Stimulated activated CD4-positive, alpha-beta T cell treated with anti-CD3 and anti-CD28 coated beads, Interleukin-12 subunit alpha, Interleukin-12 subunit beta, amount 100 ng/mL, for 48 hours (primary cell): ENCODE results near the gene CCN2.
"Not testable (repeated sequence)": the region's sequence is repeated elsewhere in the genome, so short reads cannot be mapped to it uniquely, and the experiment has no call there.

Experiments used
- DNase-seq, 3 donors: peaks; one replicate each; pipeline ENCODE4 v3.0.0-alpha.2; 2020; ENCODE audit warnings: low read depth in 2 of 3, low spot score in 1 of 3

The CCN2 gene

DNA sequence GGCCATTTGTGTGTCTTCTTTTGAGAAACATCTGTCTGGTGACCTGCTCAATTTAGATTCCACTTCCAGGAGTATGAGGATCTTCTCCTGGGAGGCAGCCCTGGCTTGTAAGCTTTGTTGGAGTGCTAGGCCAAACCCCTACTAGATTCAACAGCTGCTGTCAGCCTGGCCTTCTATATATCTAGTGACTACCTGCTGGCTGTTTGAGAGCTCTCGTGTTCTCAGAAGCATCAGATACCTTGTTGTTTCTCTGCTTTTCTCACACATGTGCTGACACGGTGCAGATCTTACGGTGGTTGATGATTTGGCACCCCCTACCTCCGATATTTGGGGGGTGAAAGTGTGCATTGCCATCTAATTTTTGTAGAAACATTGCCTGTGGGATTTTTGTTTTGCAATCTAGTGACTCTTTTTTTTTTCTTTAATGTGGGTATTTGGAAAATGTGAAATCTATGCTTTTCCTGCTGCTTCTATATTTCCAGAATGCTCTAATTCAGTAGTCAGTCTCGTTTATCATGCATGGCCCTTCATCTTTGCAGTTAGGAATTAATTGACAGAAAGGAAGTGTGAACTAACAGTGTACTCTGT is 4.7 kb downstream of the CCN2 start:
- no peak for DNase-seq

DNA sequence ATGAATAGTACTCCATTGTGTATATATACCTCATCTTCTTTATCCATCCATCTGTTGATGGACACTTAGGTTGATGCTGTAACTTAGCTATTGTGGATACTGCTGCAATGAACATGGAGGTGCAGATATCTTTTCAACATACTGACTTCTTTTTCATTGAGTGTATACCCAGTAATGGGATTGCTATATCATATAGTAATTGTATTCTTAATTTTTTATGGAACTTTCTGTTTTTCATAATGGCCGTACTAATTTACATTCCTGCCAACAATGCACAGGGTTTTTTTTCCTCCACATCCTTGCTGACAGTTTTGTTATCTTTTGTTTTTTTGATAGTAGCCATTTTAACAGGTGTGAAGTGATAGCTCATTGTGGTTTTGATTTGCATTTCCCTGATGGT is 5.2 kb downstream of the CCN2 start:
- no peak for DNase-seq

DNA sequence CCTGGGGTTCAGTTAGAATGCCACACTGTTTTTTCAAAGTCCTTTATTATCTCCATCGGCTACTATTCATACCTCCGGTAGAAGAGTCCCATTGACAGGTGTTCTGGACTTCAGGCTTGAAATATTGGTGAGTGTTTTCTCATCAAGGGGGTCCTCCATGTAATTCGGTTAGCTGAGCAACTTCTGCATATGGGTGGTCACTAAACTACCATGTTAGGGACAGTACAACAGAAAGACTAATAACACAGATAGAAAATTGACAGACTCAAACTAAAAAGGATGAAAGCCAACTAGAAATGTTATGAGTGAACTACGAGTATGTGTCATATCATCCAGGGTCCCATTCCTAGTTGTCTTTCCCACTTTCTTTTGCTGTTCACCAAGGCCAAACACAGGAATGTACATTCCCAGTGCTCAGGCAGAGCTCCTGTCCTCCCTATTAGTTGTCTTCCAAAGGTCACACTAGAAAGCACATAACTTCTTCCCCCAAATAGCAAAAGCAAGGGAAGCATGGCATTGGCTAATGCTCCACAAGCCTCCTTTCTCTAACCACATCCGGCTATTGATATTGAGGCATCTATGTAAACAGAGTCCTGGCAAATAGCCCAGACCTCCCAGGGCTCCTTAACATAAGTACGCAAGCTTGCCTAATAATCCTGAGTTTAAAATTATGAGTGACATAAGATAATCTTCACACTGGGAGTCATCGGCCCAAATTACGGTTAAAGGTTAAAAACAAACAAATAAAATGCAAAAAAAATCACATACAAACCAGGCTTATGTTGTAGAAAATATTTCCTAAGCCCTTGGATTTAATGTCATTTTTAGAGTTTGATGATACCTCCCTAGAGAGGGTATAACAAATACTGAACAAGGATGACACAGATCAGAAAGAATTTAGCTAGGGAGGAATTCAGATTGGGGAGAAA is 13.2 kb downstream of the CCN2 start:
- no peak for DNase-seq

DNA sequence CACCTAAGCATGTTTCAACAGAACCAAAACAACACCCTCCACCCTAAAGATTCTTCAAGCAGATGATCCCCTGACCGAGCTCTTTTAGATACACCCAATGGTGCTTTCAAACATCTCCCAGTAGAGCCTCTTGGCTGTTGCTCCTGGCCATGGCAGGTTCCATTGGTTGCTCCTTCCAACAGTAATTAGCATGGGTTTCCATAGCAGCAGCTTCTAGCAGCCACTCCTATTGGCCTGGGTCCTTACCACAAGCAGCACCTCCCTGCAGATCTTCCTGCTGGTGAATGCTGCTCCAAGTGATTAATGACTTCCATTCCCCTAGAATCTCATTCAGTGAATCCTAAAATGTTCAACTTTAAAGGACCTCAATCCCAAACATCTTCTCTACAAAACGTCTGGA is 13.9 kb downstream of the CCN2 start:
- no peak for DNase-seq

DNA sequence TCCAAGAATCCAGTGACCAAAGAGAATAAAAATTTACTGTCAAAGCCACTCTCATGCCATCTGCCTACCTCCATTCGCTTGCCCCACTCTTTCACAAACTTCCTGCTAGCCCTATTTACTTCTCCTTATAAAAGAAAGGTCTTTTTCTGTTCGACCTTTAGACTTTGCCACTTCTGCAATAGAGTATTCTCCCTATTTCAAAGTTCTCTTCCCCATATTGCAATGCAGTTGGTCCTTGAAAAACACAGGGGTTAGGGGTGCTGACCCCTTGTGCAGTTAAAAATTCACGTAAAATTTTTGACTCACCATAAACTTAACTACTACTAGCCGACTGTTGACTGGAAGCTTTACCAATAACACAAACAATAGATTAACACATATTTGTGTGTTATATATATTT is 15.0 kb downstream of the CCN2 start:
- DNase-seq, result no peak

DNA sequence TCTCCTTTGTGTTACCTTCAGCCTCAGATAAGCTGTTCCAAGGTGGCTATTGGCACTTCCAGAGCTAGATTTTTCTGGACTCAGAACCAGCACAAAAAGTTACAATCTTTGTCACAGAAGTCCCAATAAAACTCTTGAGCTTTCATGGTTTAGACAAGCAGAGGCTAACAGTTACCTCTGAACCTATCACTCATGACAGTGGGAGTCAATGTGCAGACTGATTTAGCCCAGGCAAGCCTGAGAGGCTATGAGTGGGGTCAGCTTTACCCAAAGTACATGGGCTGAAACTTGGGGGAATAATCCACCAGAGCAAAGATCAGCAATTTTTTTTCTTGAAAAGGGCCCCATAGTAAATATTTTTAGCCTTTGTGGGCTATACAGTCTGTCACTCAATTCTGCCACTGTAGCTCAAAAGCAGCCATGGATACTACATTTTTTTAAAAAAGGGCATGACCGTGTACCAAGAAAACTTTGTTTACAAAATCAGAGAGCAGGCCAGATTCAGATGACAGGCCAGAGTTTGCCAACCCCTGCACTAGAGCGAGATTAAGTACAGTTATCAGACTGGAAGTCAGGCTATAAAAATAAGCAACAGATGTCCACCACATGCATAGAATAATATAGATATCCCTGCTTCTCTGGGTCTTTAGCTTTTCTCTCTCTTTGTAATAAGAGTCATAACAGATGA is 20.0 kb downstream of the CCN2 start:
- DNase-seq, result no peak

DNA sequence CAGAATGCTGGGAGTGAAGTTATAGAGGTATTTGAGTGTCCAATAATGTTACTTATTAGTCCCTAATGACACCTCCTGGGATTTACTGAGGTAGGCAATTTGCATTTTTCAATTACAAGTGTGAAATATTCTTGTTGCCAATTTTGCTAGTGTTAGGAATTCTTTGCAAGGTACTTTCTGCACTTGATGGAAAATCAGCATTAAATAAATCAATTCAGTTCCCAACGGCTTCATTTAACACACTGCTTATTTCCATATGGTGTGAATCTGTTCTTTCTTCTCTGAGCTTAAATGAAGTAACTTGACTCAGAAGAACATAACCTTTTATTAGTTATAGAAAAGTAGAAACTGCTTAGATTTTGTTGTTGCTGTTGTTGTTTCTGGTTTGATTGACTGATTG is 21.2 kb downstream of the CCN2 start:
- DNase-seq, result no peak

DNA sequence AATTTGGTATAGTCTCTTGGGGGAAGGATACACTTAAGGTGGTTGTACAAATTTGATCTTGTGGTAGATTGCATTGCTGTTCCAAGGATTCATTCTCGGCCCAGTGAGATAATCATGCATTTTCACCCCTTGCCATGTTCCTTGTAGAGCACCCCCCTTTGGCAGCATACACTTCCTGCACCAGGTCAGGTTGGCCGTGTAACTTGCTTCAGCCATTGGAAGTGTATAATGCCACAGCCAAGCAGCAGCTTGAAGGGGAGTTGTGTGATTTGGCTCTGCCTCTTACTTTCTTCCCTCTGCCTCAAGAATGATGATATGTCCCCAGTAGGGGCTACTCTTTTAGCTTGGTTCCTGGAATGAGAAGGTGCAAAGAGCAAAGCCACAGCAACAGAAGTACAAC is 21.9 kb downstream of the CCN2 start:
- DNase-seq, result no peak

DNA sequence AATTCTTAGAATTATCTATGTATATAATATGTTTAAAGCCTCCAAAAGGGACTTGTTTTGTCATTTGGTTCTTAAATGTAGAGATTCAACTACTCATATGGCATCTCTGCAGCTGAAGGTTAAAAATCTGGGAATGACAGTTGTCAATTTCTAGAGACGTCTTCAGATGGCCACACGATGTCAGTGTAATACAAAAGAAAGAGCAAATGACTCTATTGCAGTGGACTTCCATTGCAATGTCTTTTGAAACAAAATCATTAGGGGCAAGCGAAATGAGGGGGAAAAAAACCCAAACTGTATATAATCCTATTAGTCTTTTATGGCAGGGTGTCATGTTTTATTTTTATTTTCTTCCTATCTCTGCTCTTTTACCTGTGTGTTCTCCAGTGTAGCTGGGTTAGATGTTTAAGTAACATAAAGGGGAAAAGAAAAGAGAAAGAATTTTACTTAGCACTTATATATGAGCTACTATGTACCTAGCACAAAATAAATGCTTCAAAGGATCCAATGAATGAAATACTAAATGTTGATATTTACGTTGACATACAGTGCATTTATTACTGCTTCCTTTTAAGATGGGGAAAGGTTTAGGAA is 26.2 kb downstream of the CCN2 start:
- no peak for DNase-seq

DNA sequence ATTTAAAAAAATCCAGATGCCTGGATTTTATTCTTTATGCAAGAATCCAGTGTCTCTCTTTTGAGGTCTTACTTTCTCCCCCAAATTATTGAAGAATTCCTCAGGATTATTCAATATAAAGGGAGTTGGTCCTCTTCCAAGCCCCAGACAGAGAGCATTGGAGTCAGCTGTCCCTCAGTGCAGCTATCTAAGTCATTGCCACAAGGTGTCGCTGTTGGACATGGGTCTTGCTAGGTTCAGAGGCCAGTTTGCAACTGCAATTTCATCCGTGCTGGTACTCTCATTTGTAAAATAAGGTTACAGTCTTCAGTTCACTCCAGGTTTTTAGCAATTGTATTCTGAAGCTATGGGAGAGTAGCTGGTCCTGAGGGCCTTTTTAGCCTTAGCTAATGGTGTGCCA is 27.8 kb downstream of the CCN2 start:
- DNase-seq, result peak; percentile 18 to 57 (median 38)

DNA sequence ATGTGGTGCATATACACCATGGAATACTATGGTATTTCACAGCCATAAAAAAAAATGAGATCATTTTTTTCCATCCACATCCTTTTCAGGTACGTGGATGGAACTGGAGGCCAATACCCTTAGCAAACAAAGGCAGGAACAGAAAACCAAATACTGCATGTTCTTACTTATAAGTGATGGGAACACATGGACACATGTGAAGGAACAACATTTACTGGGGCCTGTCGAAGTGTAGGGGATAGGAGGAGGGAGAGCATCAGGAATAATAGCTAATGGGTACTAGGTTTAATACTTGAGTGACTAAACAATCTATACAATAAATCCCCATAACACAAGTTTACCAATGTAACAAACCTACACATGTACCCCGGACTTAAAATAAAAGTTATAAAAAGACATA is 30.5 kb downstream of the CCN2 start:
- DNase-seq, result no peak

DNA sequence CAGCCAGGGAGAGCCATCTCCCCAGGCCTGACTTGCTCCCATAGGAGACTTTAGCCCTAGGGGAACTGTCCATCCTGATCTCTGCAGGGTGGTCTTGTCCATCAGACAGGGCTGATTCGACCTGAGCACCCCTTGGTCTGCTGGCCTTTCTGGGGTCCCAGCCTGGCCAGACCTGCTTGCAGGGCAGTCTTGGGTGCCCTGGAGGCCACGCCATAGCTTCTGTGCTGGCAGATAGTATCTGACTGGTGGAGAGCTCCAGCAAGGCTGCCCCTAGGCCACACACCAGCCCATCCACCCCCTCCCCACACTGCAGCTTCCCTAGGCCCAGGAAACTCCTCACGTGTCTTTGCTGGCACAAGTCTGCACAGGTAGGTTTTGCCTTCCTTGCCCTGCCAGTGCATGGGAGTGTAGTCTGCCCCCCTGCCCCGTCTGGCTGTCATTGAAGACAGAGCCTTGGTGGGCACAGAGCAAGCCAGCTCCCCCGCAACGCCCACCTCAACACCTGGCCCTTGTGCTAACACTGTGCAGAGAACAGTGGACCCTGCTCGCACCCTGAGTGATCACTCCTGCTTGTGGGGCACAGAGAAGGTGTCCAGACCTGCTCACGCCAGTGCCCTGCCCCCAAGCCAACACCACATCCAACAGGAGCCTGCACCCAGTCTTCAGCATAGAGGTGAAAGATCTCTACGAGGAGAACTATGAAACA is 32.4 kb downstream of the CCN2 start:
- DNase-seq, result no peak

DNA sequence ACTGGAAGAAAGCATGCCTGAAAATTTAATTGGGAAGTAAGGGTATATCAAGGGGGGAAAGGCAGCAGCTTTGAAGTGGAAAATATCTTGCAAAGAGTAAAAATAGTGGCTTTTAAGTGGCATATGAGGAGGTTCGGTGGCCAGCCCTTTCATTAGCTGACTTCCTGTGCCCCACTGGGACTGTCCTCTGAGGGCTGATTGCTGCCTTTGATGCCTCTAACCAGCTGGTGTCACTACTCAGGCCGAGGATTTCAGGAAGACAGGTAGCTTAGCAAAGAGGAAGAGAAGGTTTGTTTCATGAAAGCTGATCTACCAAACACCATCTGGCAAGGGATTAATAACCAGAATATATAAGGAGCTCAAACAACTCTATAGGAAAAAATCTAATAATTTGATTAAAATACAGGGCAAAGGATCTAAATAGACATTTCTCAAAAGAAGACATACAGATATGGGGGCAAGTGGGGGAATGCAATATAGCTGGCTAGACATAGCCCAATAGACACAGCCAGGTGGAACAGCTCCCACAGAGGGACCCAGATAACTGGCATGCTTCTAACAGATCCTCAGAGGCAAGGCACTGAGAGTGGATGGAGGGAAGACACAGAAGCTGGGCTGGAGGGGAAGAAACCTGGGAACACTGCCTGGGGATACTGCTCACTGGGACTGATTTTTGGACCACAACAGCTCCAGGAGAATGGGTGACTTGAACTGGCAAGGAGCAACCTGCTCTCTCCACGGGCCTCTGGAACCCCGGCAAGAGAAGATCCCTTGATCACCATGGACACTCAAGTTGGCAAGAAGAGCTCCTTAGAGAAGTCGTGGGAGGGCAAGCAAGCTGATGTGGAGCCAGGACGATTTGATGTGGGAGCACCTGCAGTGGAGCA is 33.2 kb downstream of the CCN2 start:
- DNase-seq, result no peak

DNA sequence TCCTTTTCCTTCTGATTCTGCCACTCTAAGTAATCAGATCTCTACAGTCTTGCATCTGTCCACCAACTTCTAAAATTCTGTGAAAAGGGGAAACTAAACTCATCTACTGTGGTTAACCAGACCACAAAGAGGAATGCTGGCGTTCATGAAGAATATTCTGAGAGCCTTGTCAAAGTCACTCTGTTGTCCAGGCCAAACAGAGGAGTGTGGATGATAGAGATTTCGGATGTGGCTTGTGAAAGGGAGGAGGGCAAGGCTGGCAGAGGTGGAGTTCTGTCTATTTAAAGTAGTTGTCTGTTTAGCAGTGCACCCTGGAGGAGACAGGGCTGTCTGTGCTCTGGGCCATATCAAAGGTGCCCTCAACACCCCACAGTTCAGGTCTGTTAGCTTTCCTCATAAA is 33.9 kb downstream of the CCN2 start:
- DNase-seq, result no peak

DNA sequence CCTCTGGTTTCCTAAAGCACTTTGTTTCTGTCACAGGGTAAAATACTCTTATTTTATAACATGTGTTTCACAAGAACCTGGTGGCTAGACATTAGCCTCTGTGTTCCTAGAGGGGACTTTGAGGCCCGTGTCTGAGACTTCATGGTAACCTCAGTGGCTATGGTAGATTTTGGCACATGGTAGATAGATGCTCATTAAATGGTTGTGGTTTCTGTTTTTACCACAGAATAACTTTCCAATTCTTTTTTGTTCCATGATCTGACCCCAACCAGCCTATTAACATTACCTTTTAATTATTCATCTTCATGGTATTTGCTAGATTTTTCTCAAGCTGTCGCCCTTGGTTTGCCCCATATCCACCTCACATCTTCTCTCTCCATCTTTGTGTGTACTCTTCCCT is 34.3 kb downstream of the CCN2 start:
- no peak for DNase-seq

DNA sequence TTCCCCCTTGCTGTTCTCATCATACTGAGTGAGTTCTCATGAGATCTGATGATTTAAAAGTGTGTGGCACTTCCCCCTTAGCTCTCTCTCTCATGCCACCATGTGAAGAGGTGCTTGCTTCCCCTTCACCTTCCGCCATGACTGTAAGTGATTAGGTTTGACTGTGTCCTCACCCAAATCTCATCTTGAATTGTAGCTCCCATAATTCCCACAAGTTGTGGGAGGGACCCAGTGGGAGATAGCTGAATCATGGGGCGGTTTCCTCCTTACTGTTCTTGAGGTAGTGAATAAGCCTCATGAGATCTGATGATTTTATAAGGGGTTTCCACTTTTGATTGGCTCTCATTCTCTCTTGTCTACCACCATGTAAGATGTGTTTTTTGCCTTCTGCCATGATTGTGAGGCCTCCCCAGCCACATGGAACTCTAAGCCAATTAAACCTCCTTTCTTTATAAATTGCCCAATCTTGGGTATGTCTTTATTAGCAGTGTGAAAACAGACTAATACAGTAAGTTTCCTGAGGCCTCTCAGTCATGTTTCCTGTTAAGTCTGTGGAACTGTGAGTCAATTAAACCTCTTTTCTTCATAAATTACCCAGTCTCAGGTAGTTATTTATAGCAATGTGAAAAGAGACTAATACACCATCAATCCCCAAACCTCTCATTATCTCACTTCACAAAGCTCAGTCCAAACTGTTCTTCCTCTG is 34.9 kb downstream of the CCN2 start:
- not testable (repeated sequence) for DNase-seq

DNA sequence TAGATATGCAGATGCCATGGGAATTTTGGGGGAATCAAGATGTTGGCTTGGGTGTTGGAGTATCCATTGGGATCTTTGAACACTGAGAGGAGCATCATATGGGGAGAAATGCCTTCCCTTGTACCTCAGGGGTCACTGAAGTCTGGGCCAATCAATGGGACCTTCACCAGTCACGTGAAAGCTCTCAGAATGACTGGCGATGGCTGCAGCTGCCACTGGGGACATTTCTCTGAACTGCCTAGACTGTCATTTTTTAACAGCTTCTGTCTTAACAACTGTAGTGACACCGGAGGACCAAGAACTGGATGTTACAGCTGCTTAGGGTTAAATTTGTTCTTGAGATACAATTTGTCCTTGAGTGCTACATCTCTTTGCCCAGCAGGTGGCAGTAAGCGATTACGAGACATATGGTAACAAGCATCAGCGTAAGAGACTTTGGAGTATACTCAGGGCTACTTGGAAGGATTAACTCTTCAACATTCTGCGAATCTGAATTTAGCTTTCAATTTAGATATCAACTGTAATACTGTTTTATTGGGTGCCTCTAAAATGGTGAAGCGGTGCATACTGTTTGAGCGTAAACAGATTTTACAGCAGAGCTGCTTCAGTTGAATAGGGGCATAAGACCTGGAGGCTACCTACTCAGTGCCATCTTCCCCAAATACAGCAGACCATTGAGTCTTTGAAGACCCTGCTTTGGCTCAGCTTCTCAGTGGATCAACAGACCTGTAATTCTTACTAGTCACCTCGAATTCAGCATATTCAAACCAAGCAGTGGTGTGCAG is 36.0 kb downstream of the CCN2 start:
- DNase-seq, result peak in 2 of 3 donors; percentile 37 to 49

DNA sequence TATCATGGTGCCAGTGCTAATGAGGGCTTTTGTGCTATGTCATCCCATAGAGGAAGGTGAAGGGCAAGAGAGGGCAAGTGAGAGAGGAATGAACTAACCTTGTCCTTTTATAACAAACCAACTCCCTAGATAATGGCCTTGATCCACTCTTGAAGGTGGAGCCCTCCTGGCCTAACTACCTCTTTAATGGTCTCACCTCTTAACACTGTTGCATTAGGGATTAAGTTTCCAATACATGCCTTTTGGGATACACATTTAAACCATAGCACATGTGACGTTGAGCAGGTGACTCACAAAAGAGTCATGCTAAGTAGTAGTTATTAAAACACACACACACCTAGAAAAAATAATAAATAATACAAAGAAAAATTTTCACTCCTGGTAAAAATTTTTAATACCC is 36.9 kb downstream of the CCN2 start:
- DNase-seq, result no peak

DNA sequence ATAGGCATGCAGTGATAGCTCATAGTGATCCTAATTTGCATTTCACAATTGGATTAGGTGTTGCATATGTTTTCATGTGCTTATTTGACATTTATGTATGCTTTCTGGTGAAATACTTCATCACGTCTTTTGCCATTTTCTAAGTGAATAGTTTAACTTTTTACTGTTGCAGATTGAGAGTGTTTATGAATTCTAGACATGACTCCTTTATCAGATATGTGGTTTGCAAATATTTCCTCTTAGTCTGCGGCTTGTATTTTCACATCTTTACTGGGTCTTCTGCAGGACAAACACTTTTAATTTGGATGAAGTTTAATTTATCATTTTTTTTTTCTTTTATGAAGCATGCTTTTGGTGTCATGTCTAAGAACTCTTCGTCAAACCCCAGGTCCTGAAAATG is 39.2 kb downstream of the CCN2 start:
- DNase-seq, result no peak
